Vagina (tissue), 2 donors: ENCODE data around the gene FRAT1.

Source experiments
- POLR2A ChIP-seq, 2 donors: fragments of 450-650 bp; IDR thresholded peaks; one replicate each; pipeline ENCODE4 v1.6.1; 2017; ENCODE audit warnings: antibody characterized with exemption in 2 of 2, mild to moderate bottlenecking in 2 of 2, moderate library complexity in 2 of 2
- TF ChIP-seq, protein P1 (sequence below), 3 experiments: fragments of 450-650 bp in 2 of 3; fragments of 200-600 bp in 1 of 3; sonication (generic) in 1 of 3; IDR thresholded peaks; one replicate each; pipeline ENCODE4 v1.5.1; 2017 to 2019; ENCODE audit warnings: antibody characterized with exemption in 3 of 3, mild to moderate bottlenecking in 2 of 3, moderate library complexity in 2 of 3

DNA sequence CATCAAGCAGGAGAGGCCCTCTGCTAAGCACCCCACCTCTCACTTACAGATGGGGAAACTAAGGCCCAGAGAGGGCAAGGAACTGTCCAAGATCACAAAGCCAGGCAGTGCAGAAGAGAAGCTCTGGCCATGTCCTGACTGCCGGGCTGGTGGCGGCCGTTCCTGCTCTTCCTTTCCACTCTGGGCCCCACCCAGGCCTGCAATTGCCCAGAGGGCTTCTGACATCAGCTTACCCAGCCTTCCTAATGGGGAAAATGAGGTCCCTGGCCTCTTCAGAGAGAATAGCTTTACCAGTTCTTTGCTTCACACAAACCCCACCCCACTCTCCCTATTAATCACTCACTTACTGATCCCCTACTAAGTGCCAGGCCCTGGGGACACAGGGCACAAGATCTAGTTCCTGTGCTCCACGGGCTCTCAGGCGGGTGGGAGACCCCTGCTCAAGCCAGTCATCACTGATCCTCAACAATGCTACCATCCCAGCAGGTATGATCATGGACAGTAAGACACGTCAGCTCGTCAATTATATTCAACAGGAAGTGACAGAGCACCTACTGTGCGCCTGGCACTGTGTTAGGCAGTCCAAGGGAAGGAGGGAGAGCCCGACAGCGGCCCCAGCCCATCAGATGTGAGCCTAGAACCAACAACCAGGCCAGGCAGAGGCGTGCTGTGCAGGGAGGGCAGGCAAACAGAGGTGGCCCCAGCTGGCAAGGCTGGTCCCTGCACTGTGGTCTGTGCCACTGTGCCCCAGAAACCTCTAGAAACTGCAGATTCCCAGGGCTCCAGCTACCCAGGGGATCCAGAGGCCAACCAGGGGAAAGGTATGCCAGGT lies 41.9 kb downstream of the FRAT1 start:
- TF ChIP-seq, protein P1, sequence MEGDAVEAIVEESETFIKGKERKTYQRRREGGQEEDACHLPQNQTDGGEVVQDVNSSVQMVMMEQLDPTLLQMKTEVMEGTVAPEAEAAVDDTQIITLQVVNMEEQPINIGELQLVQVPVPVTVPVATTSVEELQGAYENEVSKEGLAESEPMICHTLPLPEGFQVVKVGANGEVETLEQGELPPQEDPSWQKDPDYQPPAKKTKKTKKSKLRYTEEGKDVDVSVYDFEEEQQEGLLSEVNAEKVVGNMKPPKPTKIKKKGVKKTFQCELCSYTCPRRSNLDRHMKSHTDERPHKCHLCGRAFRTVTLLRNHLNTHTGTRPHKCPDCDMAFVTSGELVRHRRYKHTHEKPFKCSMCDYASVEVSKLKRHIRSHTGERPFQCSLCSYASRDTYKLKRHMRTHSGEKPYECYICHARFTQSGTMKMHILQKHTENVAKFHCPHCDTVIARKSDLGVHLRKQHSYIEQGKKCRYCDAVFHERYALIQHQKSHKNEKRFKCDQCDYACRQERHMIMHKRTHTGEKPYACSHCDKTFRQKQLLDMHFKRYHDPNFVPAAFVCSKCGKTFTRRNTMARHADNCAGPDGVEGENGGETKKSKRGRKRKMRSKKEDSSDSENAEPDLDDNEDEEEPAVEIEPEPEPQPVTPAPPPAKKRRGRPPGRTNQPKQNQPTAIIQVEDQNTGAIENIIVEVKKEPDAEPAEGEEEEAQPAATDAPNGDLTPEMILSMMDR (IDR thresholded peaks at IDR 0.05), result no peak
- no peak for TF ChIP-seq POLR2A (IDR thresholded peaks at IDR 0.05)
